Mesendoderm (in vitro differentiated cells): ENCODE data around the gene NFIA.

Experiments
- DNase-seq: peaks from one replicate; pipeline ENCODE4 v3.0.0; 2013
- H2AK5ac ChIP-seq: 2 replicates; pipeline ENCODE4 v1.6.1; 2013; ENCODE audit warnings: low read length, inconsistent platforms
- H2BK120ac ChIP-seq: 2 replicates; pipeline ENCODE4 v1.6.1; 2013; ENCODE audit warnings: low read depth, mild to moderate bottlenecking, low read length, moderate library complexity, mixed read lengths
- H2BK15ac ChIP-seq: replicated peaks from 2 replicates; pipeline ENCODE4 v1.6.1; 2013; ENCODE audit warnings: low read depth, mild to moderate bottlenecking, moderate library complexity
- H2BK5ac ChIP-seq: 2 replicates; pipeline ENCODE4 v1.6.1; 2013; ENCODE audit warnings: low read length, inconsistent platforms
- H3K18ac ChIP-seq: 2 replicates; pipeline ENCODE4 v1.6.1; 2013; ENCODE audit warnings: mild to moderate bottlenecking, low read length, mixed read lengths
- H3K23ac ChIP-seq: one replicate; pipeline ENCODE4 v1.6.1; 2013; ENCODE audit warnings: low read length
- H3K27ac ChIP-seq: 2 replicates; pipeline ENCODE4 v1.5.1; 2013; ENCODE audit warnings: low read depth, mild to moderate bottlenecking, inconsistent platforms, low read length, moderate library complexity
- H3K27me3 ChIP-seq: 2 replicates; pipeline ENCODE4 v1.6.1; 2013; ENCODE audit warnings: low read length, control low read depth, mild to moderate bottlenecking, inconsistent platforms; ENCODE audit not compliant: insufficient read depth, poor library complexity
- H3K36me3 ChIP-seq: 2 replicates; pipeline ENCODE4 v1.6.1; 2013; ENCODE audit warnings: low read length, inconsistent platforms; ENCODE audit not compliant: control insufficient read depth, insufficient read depth
- H3K4ac ChIP-seq: one replicate; pipeline ENCODE4 v1.6.1; 2013; ENCODE audit warnings: low read depth, mild to moderate bottlenecking, low read length, moderate library complexity
- H3K4me1 ChIP-seq: 2 replicates; pipeline ENCODE4 v1.6.1; 2013; ENCODE audit warnings: low read depth, low read length, inconsistent platforms; ENCODE audit not compliant: control insufficient read depth
- H3K4me2 ChIP-seq: 2 replicates; pipeline ENCODE4 v1.6.1; 2013; ENCODE audit warnings: low read length
- H3K4me3 ChIP-seq: 2 replicates; pipeline ENCODE4 v1.5.1; 2013; ENCODE audit warnings: mild to moderate bottlenecking, low read length
- H3K56ac ChIP-seq: one replicate; pipeline ENCODE4 v1.6.1; 2013; ENCODE audit warnings: low read length
- H3K79me1 ChIP-seq: 2 replicates; pipeline ENCODE4 v1.6.1; 2013; ENCODE audit warnings: low read length, inconsistent platforms
- H3K79me2 ChIP-seq: 2 replicates; pipeline ENCODE4 v1.6.1; 2013; ENCODE audit warnings: mild to moderate bottlenecking, low read length; ENCODE audit not compliant: control insufficient read depth, insufficient read depth
- H3K9ac ChIP-seq: 2 replicates; pipeline ENCODE4 v1.6.1; 2013; ENCODE audit warnings: low read length, inconsistent platforms
- H4K5ac ChIP-seq: one replicate; pipeline ENCODE4 v1.6.1; 2013; ENCODE audit warnings: low read length
- H4K8ac ChIP-seq: one replicate; pipeline ENCODE4 v1.6.1; 2013; ENCODE audit warnings: low read depth, mild to moderate bottlenecking, control low read depth, low read length, moderate library complexity
- WGBS: extraction: QIAGEN DNeasy Blood & Tissue Kit; methylation state at CpG from one replicate; pipeline ENCODE4 v1.1.7; 2013; ENCODE audit warnings: low lambda C conversion rate, missing lambda C conversion rate; ENCODE audit not compliant: insufficient coverage; ENCODE audit errors: extremely low coverage; 5-methylcytosine and 5-hydroxymethylcytosine counted together

Gene NFIA

DNA sequence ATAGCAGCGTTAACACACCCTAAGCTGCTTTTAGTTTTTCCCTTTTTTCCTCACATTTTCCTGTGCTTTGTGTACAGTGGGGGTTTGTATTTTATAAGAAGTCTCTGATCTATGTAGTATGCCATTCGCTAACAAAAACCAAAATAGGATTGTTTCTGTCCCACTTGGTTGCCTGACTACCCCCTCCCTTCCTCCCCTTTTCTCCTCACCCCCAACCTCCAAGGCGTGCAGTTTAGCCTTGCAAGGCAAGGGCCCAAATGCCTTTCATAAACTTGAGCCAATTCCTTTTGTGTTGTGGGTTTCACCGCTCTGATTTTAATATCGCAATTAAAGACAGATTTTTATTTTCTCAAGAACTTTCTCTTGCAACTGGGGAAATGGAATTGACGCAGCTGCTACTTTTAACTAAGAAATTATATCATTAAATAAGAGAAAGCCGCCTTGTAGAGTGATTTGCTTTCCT is 365.6 kb downstream of the NFIA start:
- no peak overlapping the region for H3K9ac ChIP-seq
- no peaks in the 10 kb centered on the region for H3K4me1 ChIP-seq
- no peaks in the 10 kb centered on the region for H3K79me1 ChIP-seq
- no peaks in the 10 kb centered on the region for H3K79me2 ChIP-seq
- no peak overlapping the region for H3K4me2 ChIP-seq
- no peak overlapping the region for H2BK120ac ChIP-seq
- no peak overlapping the region for H3K18ac ChIP-seq
- H3K56ac ChIP-seq, result no peak overlapping the region
- no peak overlapping the region for H2AK5ac ChIP-seq
- H2BK5ac ChIP-seq, result no peak overlapping the region
- H4K5ac ChIP-seq, result no peak overlapping the region
- H3K27me3 ChIP-seq, result no peaks in the 10 kb centered on the region
- no peak overlapping the region for H4K8ac ChIP-seq
- H3K4me3 ChIP-seq, result no peak overlapping the region
- H3K27ac ChIP-seq, result no peak overlapping the region
- H3K36me3 ChIP-seq, result no peaks in the 10 kb centered on the region
- no peak overlapping the region for H3K23ac ChIP-seq
- WGBS, result no CpG with 5 or more reads among the region's 7 CpGs
- no peak for DNase-seq
- no peak overlapping the region for H3K4ac ChIP-seq
- H2BK15ac ChIP-seq, result no peak overlapping the region

DNA sequence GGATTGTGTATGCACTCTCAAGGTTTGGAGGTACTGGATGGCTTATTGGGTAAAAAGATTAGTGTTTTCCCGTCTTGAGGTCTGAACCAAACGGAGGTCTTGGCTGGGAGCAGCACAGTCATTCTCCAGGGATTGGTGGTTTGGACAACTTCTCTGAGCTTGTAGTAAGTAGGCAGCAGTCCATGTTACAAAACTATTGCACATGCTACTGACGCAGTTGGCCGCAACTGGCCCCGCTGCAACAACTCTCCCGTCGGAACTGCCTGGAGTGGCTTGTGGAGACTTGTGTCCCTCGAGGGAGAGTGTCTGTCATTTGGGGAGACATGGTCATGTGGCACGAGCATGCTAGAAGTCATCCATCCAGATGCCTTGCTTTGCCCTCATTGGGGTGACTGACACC is 366.6 kb downstream of the NFIA start:
- Histone ChIP-seq H3K4ac (no peak overlapping the region), H3K36me3 (no peaks in the 10 kb centered on the region), H3K4me2 (no peak overlapping the region), H3K23ac (no peak overlapping the region), H4K5ac (no peak overlapping the region), H2AK5ac (no peak overlapping the region), H3K79me1 (no peaks in the 10 kb centered on the region), H2BK120ac (no peak overlapping the region), H3K9ac (no peak overlapping the region), H3K56ac (no peak overlapping the region), H3K18ac (no peak overlapping the region), H3K27me3 (no peaks in the 10 kb centered on the region), H2BK15ac (no peak overlapping the region), H2BK5ac (no peak overlapping the region), H3K4me1 (no peaks in the 10 kb centered on the region), H3K27ac (no peak overlapping the region), H3K4me3 (no peak overlapping the region), H4K8ac (no peak overlapping the region), H3K79me2 (no peaks in the 10 kb centered on the region)
- DNase-seq, result no peak
- no CpG with 5 or more reads among the region's 9 CpGs for WGBS

DNA sequence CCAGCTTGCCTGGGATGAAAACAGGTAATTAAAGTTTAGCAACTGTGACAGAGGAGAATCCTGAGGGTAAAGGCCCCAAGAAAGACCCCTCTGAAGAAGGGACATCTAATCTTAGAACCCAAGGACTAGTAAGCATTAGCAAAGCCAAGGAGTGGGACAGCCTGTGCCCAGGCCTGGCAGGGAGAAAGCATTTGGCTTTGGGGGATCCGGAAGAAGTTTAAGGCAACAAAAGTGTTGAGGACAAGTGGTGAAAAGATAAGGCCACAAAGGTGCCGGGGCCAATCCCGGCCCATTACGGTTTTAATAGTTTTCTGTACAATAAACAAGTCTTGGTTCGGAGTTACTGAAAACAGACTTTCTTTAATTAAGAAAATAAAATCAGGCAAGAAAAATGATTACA is 367.0 kb downstream of the NFIA start:
- Histone ChIP-seq H2BK120ac (no peak overlapping the region), H3K9ac (no peak overlapping the region), H3K36me3 (no peaks in the 10 kb centered on the region), H4K8ac (no peak overlapping the region), H4K5ac (no peak overlapping the region), H3K4me1 (no peaks in the 10 kb centered on the region), H3K79me1 (no peaks in the 10 kb centered on the region), H3K4me3 (no peak overlapping the region), H3K23ac (no peak overlapping the region), H3K4ac (no peak overlapping the region), H3K79me2 (no peaks in the 10 kb centered on the region), H3K4me2 (no peak overlapping the region), H3K56ac (no peak overlapping the region), H3K18ac (no peak overlapping the region), H3K27me3 (no peaks in the 10 kb centered on the region), H2AK5ac (no peak overlapping the region), H3K27ac (no peak overlapping the region), H2BK5ac (no peak overlapping the region), H2BK15ac (no peak overlapping the region)
- DNase-seq, result no peak
- no CpG with 5 or more reads among the region's 5 CpGs for WGBS

DNA sequence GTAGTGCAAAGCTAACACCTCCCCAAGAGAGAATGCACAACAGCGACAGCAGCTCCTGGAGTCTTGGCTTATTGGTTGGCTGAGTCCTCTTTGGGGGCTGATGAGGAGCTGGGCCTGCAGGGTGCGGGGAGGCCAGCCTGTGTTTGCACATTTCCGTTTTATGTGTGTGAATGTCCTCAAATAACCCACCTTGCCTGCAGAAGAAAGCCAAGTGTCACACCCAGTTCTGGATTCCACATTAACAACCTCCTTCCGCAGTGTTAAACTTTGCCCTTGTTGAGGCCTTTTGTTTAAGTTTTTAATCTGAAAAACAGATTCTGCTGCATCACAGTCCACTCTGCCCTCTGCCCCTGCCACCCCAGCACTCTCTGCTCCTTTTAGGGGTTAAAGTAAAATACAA is 368.1 kb downstream of the NFIA start:
- no peak overlapping the region for H3K23ac ChIP-seq
- H3K4me3 ChIP-seq, result no peak overlapping the region
- no peak for DNase-seq
- H4K8ac ChIP-seq, result no peak overlapping the region
- no peak overlapping the region for H3K56ac ChIP-seq
- H3K18ac ChIP-seq, result no peak overlapping the region
- no peaks in the 10 kb centered on the region for H3K4me1 ChIP-seq
- H2AK5ac ChIP-seq, result no peak overlapping the region
- no peak overlapping the region for H3K4me2 ChIP-seq
- H3K36me3 ChIP-seq, result no peaks in the 10 kb centered on the region
- no peaks in the 10 kb centered on the region for H3K79me2 ChIP-seq
- no CpG with 5 or more reads among the region's 4 CpGs for WGBS
- no peaks in the 10 kb centered on the region for H3K79me1 ChIP-seq
- no peak overlapping the region for H2BK120ac ChIP-seq
- no peaks in the 10 kb centered on the region for H3K27me3 ChIP-seq
- H3K9ac ChIP-seq, result no peak overlapping the region
- H3K27ac ChIP-seq, result no peak overlapping the region
- H3K4ac ChIP-seq, result no peak overlapping the region
- no peak overlapping the region for H4K5ac ChIP-seq
- no peak overlapping the region for H2BK15ac ChIP-seq
- no peak overlapping the region for H2BK5ac ChIP-seq

- H2BK5ac ChIP-seq, result no peak overlapping the region
- H3K4me2 ChIP-seq, result no peak overlapping the region
- no peaks in the 10 kb centered on the region for H3K79me1 ChIP-seq
- no peak overlapping the region for H4K5ac ChIP-seq
- no peak overlapping the region for H3K18ac ChIP-seq
- no peak overlapping the region for H3K23ac ChIP-seq
- no peak overlapping the region for H3K9ac ChIP-seq
- H3K27ac ChIP-seq, result no peak overlapping the region
- no peak overlapping the region for H4K8ac ChIP-seq
- H3K27me3 ChIP-seq, result no peaks in the 10 kb centered on the region
- H3K4me1 ChIP-seq, result no peaks in the 10 kb centered on the region
- H2BK15ac ChIP-seq, result no peak overlapping the region
- WGBS, result no CpG with 5 or more reads among the region's 14 CpGs
- no peak overlapping the region for H3K4ac ChIP-seq
- no peak overlapping the region for H2AK5ac ChIP-seq
- H3K36me3 ChIP-seq, result no peaks in the 10 kb centered on the region
- no peak overlapping the region for H3K56ac ChIP-seq
- H2BK120ac ChIP-seq, result no peak overlapping the region
- H3K4me3 ChIP-seq, result no peak overlapping the region
- no peaks in the 10 kb centered on the region for H3K79me2 ChIP-seq
- no peak for DNase-seq
Measured at GRCh38 chr1:61450872-61451571, 368.7 kb downstream of the NFIA start.

GRCh38 chr1:61451572-61451968 is 369.2 kb downstream of the NFIA start:
- WGBS, result no CpG with 5 or more reads among the region's 5 CpGs
- Histone ChIP-seq H3K9ac (no peak overlapping the region), H3K23ac (no peak overlapping the region), H3K36me3 (no peaks in the 10 kb centered on the region), H3K27ac (no peak overlapping the region), H3K4ac (no peak overlapping the region), H2BK5ac (no peak overlapping the region), H3K27me3 (no peaks in the 10 kb centered on the region), H3K4me1 (no peaks in the 10 kb centered on the region), H3K4me2 (no peak overlapping the region), H2BK15ac (no peak overlapping the region), H3K18ac (no peak overlapping the region), H4K5ac (no peak overlapping the region), H2BK120ac (no peak overlapping the region), H3K56ac (no peak overlapping the region), H4K8ac (no peak overlapping the region), H3K79me1 (no peaks in the 10 kb centered on the region), H2AK5ac (no peak overlapping the region), H3K4me3 (no peak overlapping the region), H3K79me2 (no peaks in the 10 kb centered on the region)
- DNase-seq, result no peak
